ACC112 (cell line): ENCODE data around the gene CISD3.

Experiments used
- H2AFZ ChIP-seq: fragments of 200-600 bp; sonication (generic); one replicate; pipeline ENCODE4 v1.6.0; 2017; ENCODE audit warnings: antibody characterized with exemption, low read length; ENCODE audit not compliant: unreplicated experiment
- H3K27ac ChIP-seq: fragments of 200-600 bp; sonication (generic); 2 replicates; pipeline ENCODE4 v1.5.1; 2014; ENCODE audit warnings: low read depth, mild to moderate bottlenecking, antibody characterized with exemption, low read length, moderate library complexity
- H3K27me3 ChIP-seq: fragments of 200-600 bp; sonication (generic); 2 replicates; pipeline ENCODE4 v1.6.1; 2014; ENCODE audit warnings: mild to moderate bottlenecking, antibody characterized with exemption, low read length, moderate library complexity, mixed read lengths; ENCODE audit not compliant: insufficient read depth
- H3K36me3 ChIP-seq: fragments of 200-600 bp; sonication (generic); 2 replicates; pipeline ENCODE4 v1.6.1; 2016; ENCODE audit warnings: mild to moderate bottlenecking, antibody characterized with exemption, low read length, moderate library complexity, mixed read lengths; ENCODE audit not compliant: insufficient read depth
- H3K4me1 ChIP-seq: fragments of 200-600 bp; sonication (generic); one replicate; pipeline ENCODE4 v1.6.1; 2016; ENCODE audit warnings: low read length, mixed read lengths; ENCODE audit not compliant: insufficient read depth, unreplicated experiment, control insufficient read depth
- H3K4me3 ChIP-seq: fragments of 200-600 bp; sonication (generic); 2 replicates; pipeline ENCODE4 v1.5.1; 2014; ENCODE audit warnings: mild to moderate bottlenecking, low read depth, low read length
- H3K79me2 ChIP-seq: fragments of 200-600 bp; sonication (generic); one replicate; pipeline ENCODE4 v1.6.0; 2016; ENCODE audit warnings: low read length; ENCODE audit not compliant: control insufficient read depth, unreplicated experiment, insufficient read depth

CISD3 gene

GRCh38 chr17:38738686-38739085, 8.5 kb downstream of the CISD3 start:
- H3K36me3 ChIP-seq: no peaks in the 10 kb centered on the region; the same call in 1 of the 2 replicates
- H3K4me1 ChIP-seq: peaks cover 37% of the 10 kb centered on the region
- H3K27ac ChIP-seq: no peak overlapping the region
- no peaks in the 10 kb centered on the region for H3K27me3 ChIP-seq
- H3K4me3 ChIP-seq: no peak overlapping the region
- H3K79me2 ChIP-seq: peaks cover 42% of the 10 kb centered on the region
- H2AFZ ChIP-seq: no peak overlapping the region

DNA sequence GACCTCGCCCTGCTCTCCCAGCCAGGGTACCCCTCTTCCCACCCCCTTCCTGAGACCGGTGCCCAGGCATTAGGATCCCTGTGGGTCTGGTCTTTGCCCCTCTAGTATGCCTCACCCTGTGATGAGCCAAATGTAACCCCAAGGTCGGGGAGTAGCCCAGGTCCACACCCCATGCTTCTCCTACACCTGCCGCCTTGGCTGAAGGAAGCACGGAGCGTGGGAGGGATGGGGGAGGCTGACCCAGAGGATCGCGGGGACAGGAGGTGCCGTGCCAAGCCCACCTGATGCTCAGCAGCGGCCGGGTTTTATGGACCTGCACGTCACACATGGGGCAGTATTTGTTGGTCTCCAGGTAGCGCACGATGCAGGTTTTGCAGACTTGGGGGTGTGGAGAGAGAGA, 9.2 kb downstream of the CISD3 start:
- H3K4me1 ChIP-seq: peaks cover 37% of the 10 kb centered on the region
- no peaks in the 10 kb centered on the region; the same call in 1 of the 2 replicates for H3K36me3 ChIP-seq
- peaks cover 48% of the 10 kb centered on the region for H3K79me2 ChIP-seq

DNA sequence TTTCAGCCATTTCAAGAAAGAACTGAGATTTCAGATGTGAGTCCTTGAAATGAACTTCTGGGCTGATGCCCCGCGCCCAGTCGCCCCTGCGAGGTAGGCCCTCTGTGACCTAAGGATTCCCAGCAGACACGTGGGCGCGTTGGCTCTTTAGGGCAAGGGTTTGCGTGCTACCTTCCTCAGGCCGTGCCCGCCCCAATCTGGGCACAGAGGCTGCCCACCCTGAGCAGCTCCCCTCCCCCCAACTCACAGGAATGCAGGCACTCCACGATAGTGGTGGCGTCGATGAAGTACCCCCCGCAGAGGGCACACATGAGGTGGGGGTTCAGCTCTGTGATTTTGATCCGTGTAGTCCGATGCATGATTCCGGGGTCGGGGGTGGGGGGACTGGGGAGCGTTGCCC, 9.9 kb downstream of the CISD3 start:
- Histone ChIP-seq H3K27ac (no peak overlapping the region), H2AFZ (no peak overlapping the region), H3K36me3 (no peaks in the 10 kb centered on the region; the same call in 1 of the 2 replicates), H3K4me3 (no peak overlapping the region), H3K27me3 (no peaks in the 10 kb centered on the region), H3K79me2 (peaks cover 54% of the 10 kb centered on the region), H3K4me1 (peaks cover 34% of the 10 kb centered on the region)

More for the DNA sequence above, 9.2 kb downstream of the CISD3 start:
- H3K27me3 ChIP-seq: no peaks in the 10 kb centered on the region
- H3K4me3 ChIP-seq: no peak overlapping the region
- H2AFZ ChIP-seq: no peak overlapping the region
- no peak overlapping the region for H3K27ac ChIP-seq

DNA sequence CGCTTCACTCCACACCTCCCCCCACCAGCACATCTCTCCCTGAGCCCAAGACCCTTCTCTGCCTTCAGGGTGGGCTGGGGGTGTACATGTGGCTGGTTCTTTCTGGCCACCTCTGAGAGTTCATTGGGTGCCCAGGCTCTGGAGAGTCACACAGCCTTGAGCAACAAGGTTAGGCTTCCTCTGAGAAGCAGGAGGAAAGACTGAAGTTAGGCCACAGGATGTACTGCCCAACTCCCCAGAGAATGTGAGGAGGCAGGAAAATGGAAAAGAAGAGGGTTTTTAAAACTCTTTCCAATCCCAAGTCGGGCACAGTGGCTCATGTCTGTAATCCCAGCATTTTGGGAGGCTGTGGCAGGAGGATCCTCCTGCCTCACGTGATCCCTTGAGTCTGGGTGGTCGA, 10.7 kb downstream of the CISD3 start:
- Histone ChIP-seq H3K36me3 (no peaks in the 10 kb centered on the region; the same call in 1 of the 2 replicates), H3K27ac (peak overlapping the region; percentile 87), H3K79me2 (peaks cover 60% of the 10 kb centered on the region)

GRCh38 chr17:38741461-38741860, 11.3 kb downstream of the CISD3 start:
- Histone ChIP-seq H3K27ac (peak overlapping the region; percentile 87), H3K27me3 (no peaks in the 10 kb centered on the region), H3K4me3 (no peak overlapping the region), H2AFZ (no peak overlapping the region), H3K36me3 (no peaks in the 10 kb centered on the region), H3K79me2 (peaks cover 67% of the 10 kb centered on the region), H3K4me1 (peaks cover 37% of the 10 kb centered on the region)

More for the DNA sequence above, 10.7 kb downstream of the CISD3 start:
- no peaks in the 10 kb centered on the region for H3K27me3 ChIP-seq
- H3K4me3 ChIP-seq: no peak overlapping the region
- H3K4me1 ChIP-seq: peaks cover 30% of the 10 kb centered on the region
- H2AFZ ChIP-seq: no peak overlapping the region

DNA sequence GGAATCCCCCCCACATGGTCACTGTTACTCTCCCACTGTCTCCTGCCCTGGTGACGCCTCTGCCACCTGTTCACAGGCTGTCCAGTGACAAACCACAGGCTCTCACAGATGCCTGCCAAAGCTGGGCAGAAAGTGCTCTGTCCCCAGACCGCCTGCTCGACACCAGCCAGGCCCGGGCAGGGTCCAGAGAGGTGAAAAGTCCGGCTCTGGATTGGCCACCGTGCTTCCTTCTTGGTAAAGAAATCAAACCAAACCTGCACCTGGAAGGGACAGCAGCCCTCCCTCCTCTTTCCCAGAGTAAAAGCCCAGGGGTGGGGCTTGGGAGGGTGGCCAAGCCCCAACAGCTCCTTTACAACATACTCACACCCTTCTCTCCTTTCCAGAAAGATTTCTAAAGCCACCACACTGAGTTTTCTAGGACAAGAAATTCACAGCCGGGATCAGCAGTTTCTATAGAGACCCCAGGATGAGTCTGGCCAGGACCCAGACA, 11.8 kb downstream of the CISD3 start:
- H3K79me2 ChIP-seq: peaks cover 72% of the 10 kb centered on the region
- H3K4me1 ChIP-seq: peaks cover 40% of the 10 kb centered on the region
- no peaks in the 10 kb centered on the region for H3K36me3 ChIP-seq
- no peak overlapping the region for H3K4me3 ChIP-seq
- H3K27me3 ChIP-seq: no peaks in the 10 kb centered on the region
- H3K27ac ChIP-seq: peak overlapping the region; percentile 87
- H2AFZ ChIP-seq: no peak overlapping the region

DNA sequence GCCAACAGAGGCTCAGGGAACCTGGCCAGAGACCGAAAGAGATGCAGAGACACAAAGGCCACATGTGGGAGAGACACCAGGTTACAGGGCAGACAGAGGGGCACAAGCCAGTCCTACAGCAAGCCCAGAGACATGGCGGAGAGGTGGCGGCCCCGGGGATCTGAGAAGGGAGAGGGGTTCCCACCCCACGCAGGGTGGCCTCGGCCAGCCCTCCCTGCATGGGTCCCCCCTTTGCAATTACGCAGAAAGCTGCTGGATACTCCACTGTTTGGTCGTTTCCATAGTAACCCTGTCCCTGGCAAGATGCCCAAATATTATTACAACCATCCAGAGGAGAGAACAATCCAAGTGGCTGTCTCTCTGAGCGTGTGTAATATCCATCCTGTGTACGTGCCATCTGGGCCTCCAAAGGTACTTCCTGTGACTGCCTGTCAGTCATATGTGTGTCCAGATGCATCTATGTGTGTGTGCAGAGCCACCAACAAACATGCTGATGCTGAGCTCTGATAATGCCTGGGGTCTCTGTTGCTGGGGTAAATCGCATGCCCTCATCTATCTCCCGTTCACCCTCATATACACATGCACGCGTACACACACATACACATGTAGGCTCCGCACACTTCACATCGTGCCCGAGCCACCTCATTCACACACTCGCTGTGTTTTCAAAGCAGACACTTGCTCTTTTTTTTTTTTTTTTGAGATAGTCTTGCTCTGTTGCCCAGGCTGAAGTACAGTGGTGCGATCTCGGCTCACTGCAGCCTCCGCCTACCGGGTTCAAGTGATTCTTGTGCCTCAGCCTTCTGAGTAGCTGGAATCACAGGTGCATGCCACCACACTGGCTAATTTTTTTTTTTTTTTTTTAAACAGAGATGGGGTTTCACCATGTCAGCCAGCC, 12.5 kb downstream of the CISD3 start:
- no peaks in the 10 kb centered on the region for H3K36me3 ChIP-seq
- H3K4me3 ChIP-seq: no peak overlapping the region
- H3K4me1 ChIP-seq: peaks cover 40% of the 10 kb centered on the region
- H2AFZ ChIP-seq: no peak overlapping the region
- peak overlapping the region; percentile 87 for H3K27ac ChIP-seq
- H3K27me3 ChIP-seq: no peaks in the 10 kb centered on the region
- peaks cover 79% of the 10 kb centered on the region for H3K79me2 ChIP-seq

DNA sequence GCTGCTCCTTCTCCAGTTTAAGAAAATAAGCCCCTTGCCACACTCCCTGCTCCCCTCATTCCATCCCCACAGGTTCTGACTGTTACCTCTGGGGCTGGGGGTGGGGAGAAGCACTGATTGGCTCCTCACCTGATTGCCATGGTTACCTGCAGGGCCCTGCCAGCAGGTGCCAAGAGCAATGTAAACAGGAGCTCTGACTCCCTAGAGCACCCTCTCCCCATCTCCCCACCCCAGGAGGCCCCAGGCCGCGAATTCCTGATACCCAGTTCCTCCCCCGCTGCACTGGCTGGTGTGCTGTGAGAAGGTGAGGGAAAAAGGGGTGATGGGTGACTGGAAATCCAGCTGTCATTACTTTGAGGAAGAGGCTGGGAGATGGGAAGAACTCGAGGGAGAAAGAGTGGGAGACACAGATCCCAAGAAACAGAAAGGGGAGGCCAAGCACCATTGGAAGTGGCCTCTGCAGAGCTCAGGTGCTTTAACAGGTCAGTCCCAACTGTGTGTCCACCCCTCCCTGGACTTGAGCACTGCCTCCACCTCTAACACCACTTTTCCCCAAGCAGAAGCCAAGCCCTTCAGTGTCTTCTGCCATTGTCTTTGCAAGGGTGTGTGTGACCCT, 13.5 kb downstream of the CISD3 start:
- no peak overlapping the region for H2AFZ ChIP-seq
- H3K4me1 ChIP-seq: peaks cover 40% of the 10 kb centered on the region
- H3K27me3 ChIP-seq: no peaks in the 10 kb centered on the region
- no peak overlapping the region for H3K27ac ChIP-seq
- no peaks in the 10 kb centered on the region for H3K36me3 ChIP-seq
- H3K4me3 ChIP-seq: no peak overlapping the region
- H3K79me2 ChIP-seq: peaks cover 79% of the 10 kb centered on the region

DNA sequence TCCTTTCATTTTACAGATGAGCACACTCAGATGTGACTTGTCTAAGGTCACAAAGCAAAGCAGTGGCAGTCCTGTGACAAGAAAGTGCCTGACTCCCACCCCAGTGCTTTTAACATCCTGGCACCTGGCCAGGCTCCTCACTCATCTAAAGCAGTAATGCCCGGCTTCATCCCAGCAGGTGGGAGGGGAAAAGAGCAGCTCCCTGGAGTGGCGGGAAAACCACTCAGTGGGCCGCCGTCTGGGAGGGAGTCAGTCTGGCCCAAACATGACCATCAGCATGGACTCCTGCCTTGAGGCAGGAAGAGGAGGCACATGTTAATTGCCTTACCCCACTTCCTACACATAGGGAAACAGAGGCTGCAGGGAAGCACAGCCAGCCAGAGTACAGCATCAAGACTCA, 15.4 kb downstream of the CISD3 start:
- peaks cover 47% of the 10 kb centered on the region for H3K4me1 ChIP-seq
- H3K27me3 ChIP-seq: no peaks in the 10 kb centered on the region
- H3K79me2 ChIP-seq: peaks cover 70% of the 10 kb centered on the region
- H3K4me3 ChIP-seq: no peak overlapping the region
- H3K36me3 ChIP-seq: no peaks in the 10 kb centered on the region
- H2AFZ ChIP-seq: no peak overlapping the region
- H3K27ac ChIP-seq: no peak overlapping the region

GRCh38 chr17:38746004-38746848, 16.1 kb downstream of the CISD3 start:
- no peaks in the 10 kb centered on the region for H3K36me3 ChIP-seq
- peaks cover 64% of the 10 kb centered on the region for H3K79me2 ChIP-seq
- H3K4me1 ChIP-seq: peaks cover 45% of the 10 kb centered on the region
- H3K27me3 ChIP-seq: no peaks in the 10 kb centered on the region
- peak overlapping the region; percentile 93 for H3K4me3 ChIP-seq
- H2AFZ ChIP-seq: peak overlapping the region; percentile 4
- H3K27ac ChIP-seq: no peak overlapping the region
